ES-I3 (cell line): ENCODE measurements around the gene RFPL3.

Experiments
- H3K36me3 ChIP-seq: 2 replicates; pipeline ENCODE4 v1.6.1; 2013; ENCODE audit warnings: mild to moderate bottlenecking, low read length, control low read depth, moderate library complexity; ENCODE audit not compliant: insufficient read depth
- H3K4me1 ChIP-seq: 2 replicates; pipeline ENCODE4 v1.6.1; 2013; ENCODE audit warnings: mild to moderate bottlenecking, control low read depth, low read length; ENCODE audit not compliant: insufficient read depth
- H3K9ac ChIP-seq: 2 replicates; pipeline ENCODE4 v1.6.1; 2013; ENCODE audit warnings: low read depth, mild to moderate bottlenecking, low read length, moderate library complexity
- H3K9me3 ChIP-seq: 2 replicates; pipeline ENCODE4 v1.6.1; 2013; ENCODE audit warnings: mild to moderate bottlenecking, low read length, moderate library complexity; ENCODE audit not compliant: control insufficient read depth, insufficient read depth

The RFPL3 gene

GRCh38 chr22:32325416-32325801 is 32.3 kb upstream of the RFPL3 start:
- Histone ChIP-seq H3K9ac (no peak overlapping the region), H3K36me3 (no peaks in the 10 kb centered on the region), H3K9me3 (no peaks in the 10 kb centered on the region)

DNA sequence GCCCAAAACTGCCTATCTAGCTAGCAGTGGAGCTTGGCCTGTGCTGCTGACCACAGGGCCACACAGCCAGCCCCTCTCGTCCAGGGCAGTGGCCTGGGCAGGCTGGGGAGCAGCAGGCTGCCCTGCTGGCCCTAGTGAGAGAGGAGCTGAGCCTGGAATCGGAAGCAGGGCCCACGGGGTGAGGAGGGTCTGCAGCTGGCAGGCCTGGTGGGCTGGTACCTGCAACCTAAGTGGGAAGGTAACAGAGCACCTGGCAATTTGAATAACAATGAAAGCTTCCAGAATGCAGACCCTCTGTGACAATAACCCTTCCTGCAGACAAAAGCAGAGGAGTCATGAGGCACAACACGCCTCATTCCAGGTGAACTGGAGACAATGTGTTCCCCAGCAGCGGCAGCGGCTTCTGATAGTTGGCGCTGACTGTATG is 31.8 kb upstream of the RFPL3 start:
- 0 out of 2 replicates have a peak, but pooled peaks cover 5% of the 10 kb centered on the region for H3K4me1 ChIP-seq
- no peaks in the 10 kb centered on the region for H3K9me3 ChIP-seq
- no peak overlapping the region for H3K9ac ChIP-seq
- no peaks in the 10 kb centered on the region for H3K36me3 ChIP-seq

More at GRCh38 chr22:32325416-32325801, 32.3 kb upstream of the RFPL3 start:
- peaks cover 7% of the 10 kb centered on the region; the same call in 1 of the 2 replicates for H3K4me1 ChIP-seq

- no peaks in the 10 kb centered on the region for H3K9me3 ChIP-seq
- H3K9ac ChIP-seq, result no peak overlapping the region
- H3K36me3 ChIP-seq, result no peaks in the 10 kb centered on the region
- 0 out of 2 replicates have a peak, but pooled peaks cover 5% of the 10 kb centered on the region for H3K4me1 ChIP-seq
Measured at GRCh38 chr22:32326647-32327046, 31.0 kb upstream of the RFPL3 start.

DNA sequence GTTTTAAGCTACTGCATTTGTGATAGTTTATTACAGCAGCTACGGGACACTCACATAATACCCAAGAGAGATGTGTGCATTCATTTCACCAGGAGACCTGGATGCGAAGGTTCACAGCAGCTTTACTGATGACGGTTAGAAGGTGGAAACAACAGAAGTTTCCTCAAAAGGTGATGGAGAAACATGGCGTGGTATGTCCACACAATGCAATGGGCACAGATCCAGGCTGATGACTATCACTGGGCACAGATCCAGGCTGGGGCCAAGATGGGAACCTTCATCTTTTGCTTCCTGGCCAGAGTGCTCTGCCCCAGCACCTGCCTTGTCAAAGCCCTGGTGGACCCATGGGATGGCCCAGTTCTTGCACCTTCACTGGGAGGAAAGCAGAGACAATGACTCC is 30.6 kb upstream of the RFPL3 start:
- Histone ChIP-seq H3K9me3 (no peaks in the 10 kb centered on the region), H3K36me3 (no peaks in the 10 kb centered on the region), H3K4me1 (0 out of 2 replicates have a peak, but pooled peaks cover 5% of the 10 kb centered on the region), H3K9ac (no peak overlapping the region)

DNA sequence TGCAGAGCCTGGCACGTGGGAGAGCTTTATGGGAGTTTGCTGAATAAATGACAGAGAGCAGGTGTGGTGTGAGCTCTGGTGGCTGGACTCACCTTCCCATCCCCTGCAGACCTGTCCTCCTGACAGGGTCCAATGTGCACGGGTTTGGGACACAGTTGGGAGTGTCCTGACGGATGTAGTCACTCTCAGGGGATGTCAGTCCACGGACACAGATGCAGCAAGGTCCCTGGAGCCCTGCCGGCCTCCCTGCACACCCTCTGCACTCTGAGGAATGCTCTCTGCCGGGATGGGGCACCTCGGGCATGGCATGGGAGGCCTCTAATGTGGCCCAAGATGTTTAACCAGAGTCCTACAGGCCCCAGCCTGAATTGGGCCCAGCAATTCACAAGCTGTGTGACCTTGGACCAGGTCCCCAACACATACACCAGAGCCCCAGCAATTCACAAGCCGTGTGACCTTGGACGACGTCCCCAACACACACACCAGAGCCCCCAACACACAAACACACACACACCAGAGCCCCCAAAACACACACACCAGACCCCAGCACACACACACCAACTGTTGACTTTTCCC is 30.0 kb upstream of the RFPL3 start:
- Histone ChIP-seq H3K9ac (no peak overlapping the region), H3K36me3 (no peaks in the 10 kb centered on the region)

DNA sequence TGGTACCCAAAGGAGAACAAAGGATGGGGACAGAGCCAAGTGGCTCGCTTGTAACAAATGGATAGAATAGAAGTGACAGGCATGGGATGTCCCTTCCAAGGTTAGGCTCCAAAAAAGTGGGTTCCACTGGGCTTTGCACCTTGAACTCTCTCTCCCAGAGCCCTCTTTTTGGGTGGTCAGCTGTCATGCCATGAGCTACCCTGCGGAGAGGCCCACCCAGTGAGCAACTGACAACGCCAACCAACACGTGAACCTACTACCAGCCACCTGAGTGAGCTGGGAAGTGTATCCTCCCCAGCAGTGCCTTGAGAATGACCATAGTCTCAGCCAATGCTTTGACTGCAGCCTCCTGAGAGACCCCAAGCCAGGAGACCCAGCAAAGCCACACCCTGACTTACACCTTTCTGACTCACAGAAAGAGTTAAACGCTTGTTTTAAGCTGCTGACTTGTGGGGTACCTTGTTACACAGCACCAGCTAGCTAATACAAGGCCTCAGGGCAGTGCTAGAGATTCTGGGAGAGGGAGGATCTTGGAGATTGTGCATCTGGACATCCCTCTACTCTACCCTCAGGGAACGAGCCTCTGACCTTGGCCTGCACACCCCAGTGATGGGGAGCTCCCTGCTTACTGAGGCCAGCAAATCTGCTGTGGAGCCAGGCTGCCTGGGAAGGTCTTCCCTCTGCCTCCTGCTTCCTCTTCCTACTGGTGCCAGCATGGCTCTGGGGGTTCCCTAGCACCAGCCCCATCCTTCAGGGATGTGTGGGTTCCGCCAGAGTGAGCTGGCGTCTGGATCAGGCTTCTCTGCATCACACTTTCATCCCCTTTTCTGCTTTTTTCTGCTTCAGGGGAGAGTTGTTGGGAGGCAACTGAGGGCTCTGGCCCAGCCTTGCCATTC is 29.1 kb upstream of the RFPL3 start:
- Histone ChIP-seq H3K9me3 (no peaks in the 10 kb centered on the region), H3K36me3 (no peaks in the 10 kb centered on the region), H3K9ac (no peak overlapping the region)

More for the DNA sequence above, 30.0 kb upstream of the RFPL3 start:
- Histone ChIP-seq H3K9me3 (no peaks in the 10 kb centered on the region), H3K4me1 (0 out of 2 replicates have a peak, but pooled peaks cover 5% of the 10 kb centered on the region)

GRCh38 chr22:32329202-32329645 is 28.4 kb upstream of the RFPL3 start:
- Histone ChIP-seq H3K9me3 (no peaks in the 10 kb centered on the region), H3K4me1 (0 out of 2 replicates have a peak, but pooled peaks cover 5% of the 10 kb centered on the region), H3K36me3 (no peaks in the 10 kb centered on the region), H3K9ac (no peak overlapping the region)

More for the DNA sequence above, 29.1 kb upstream of the RFPL3 start:
- 0 out of 2 replicates have a peak, but pooled peaks cover 5% of the 10 kb centered on the region for H3K4me1 ChIP-seq

GRCh38 chr22:32331236-32331917 is 26.3 kb upstream of the RFPL3 start:
- H3K9me3 ChIP-seq, result no peaks in the 10 kb centered on the region
- no peaks in the 10 kb centered on the region for H3K36me3 ChIP-seq
- peaks cover 9% of the 10 kb centered on the region for H3K4me1 ChIP-seq
- no peak overlapping the region for H3K9ac ChIP-seq

DNA sequence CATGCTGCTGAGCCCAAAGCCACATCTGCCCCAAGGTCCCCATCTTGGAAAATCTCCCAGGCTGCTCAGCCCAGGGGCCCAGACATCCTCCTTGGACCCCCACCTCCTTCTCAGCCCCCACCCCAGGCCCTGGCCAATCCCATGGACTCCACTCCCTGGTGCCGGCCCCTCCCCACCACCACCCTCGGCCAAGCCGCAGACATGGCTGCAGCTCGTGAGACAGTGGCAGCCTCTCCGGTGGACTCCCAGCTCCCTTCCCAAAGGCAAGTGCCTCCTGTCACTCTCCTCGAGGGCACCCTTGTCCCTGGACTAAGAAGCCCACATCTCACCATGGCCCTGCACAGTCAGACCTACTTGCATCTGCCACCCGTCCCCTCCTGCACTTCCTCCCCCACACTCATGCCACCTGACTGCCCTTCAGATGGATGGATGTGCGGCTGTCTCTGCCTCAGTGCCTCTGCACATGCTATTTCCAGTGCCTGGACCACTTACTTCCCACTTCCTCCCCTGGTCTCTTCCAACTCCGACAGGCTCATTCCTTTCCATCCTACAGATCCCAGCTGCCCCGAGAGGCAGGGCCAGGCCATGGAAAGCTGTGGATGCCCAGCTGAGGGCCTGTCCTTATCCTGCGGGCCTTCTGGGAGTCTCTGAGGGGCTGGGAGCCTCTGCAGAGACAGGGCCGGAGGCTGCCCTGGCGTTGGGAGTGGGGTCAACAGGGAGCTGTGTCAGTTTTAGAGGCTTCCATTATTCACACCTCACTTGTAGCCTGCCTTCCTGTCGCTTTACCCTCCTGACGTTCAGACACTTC is 25.5 kb upstream of the RFPL3 start:
- Histone ChIP-seq H3K36me3 (no peaks in the 10 kb centered on the region), H3K4me1 (peaks cover 12% of the 10 kb centered on the region), H3K9ac (no peak overlapping the region), H3K9me3 (no peaks in the 10 kb centered on the region)

GRCh38 chr22:32333141-32333768 is 24.4 kb upstream of the RFPL3 start:
- Histone ChIP-seq H3K4me1 (peaks cover 12% of the 10 kb centered on the region), H3K36me3 (no peaks in the 10 kb centered on the region), H3K9me3 (no peaks in the 10 kb centered on the region), H3K9ac (no peak overlapping the region)

GRCh38 chr22:32333769-32334659 is 23.7 kb upstream of the RFPL3 start:
- Histone ChIP-seq H3K9ac (no peak overlapping the region), H3K9me3 (no peaks in the 10 kb centered on the region), H3K4me1 (peaks cover 12% of the 10 kb centered on the region), H3K36me3 (no peaks in the 10 kb centered on the region)

- H3K9me3 ChIP-seq, result no peaks in the 10 kb centered on the region
- no peaks in the 10 kb centered on the region for H3K36me3 ChIP-seq
- H3K4me1 ChIP-seq, result peaks cover 12% of the 10 kb centered on the region
- H3K9ac ChIP-seq, result no peak overlapping the region
Measured at GRCh38 chr22:32334660-32335365, 22.9 kb upstream of the RFPL3 start.
